D721Med (cell line): ENCODE results near the gene NGF.

ENCODE experiments used
- DNase-seq: peaks from one replicate; pipeline ENCODE4 v3.0.0; 2011; ENCODE audit warnings: low spot score; ENCODE audit not compliant: insufficient read length
- FAIRE-seq: peaks from 2 replicates; lab custom pipeline; 2011; peaks lifted over from hg19 to GRCh38; lab: Jason Lieb, UNC
- TF ChIP-seq, protein P1 (sequence below): IDR thresholded peaks from 2 replicates; pipeline ENCODE4 v1.5.1; 2012; ENCODE audit warnings: mild to moderate bottlenecking, control low read depth; ENCODE audit not compliant: insufficient read depth; ENCODE audit errors: missing control alignments

The NGF gene

DNA sequence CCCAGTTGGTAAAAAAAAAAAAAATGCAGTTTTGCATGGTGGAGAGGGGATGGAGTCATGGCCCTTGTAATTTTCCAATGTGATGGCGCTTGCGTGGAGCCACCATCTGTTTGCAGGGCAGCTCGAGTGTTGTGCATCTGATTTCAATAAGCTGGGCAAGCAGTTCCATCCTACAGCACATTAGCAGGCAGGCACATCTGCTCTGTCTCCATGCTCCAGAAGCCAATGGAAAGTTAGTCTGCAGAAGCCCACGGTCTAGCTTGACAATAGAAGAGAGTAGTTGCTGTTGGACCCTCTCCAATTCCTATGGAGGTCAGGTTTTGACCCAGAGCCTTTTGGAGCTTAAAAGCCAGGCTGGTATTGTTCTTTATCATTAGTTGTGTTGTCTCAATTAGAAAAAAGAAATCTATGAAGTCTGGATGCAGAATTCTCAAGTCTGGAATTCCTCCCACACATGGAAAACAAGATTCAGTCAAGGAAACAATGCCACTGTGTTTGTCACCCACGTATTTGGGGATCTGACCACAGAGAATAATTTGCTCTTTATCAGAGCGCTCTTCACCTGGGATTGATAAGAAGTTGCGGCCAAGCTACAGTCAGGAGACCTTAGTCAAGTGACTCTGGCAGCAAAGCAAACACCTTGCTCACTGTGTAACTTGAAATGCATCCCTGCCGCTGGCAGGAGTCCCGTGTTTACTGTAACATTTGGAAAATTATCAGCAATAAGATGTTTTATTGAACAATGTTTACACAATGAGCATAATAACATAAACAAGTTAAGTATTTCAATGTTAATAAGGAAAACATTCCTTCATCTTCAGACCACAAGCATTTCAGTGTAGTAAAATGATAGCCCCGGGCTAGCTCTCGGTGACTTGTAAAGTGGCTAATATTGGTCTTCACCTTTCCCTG, 20.7 kb downstream of the NGF start:
- no peak for FAIRE-seq
- TF ChIP-seq, protein P1, sequence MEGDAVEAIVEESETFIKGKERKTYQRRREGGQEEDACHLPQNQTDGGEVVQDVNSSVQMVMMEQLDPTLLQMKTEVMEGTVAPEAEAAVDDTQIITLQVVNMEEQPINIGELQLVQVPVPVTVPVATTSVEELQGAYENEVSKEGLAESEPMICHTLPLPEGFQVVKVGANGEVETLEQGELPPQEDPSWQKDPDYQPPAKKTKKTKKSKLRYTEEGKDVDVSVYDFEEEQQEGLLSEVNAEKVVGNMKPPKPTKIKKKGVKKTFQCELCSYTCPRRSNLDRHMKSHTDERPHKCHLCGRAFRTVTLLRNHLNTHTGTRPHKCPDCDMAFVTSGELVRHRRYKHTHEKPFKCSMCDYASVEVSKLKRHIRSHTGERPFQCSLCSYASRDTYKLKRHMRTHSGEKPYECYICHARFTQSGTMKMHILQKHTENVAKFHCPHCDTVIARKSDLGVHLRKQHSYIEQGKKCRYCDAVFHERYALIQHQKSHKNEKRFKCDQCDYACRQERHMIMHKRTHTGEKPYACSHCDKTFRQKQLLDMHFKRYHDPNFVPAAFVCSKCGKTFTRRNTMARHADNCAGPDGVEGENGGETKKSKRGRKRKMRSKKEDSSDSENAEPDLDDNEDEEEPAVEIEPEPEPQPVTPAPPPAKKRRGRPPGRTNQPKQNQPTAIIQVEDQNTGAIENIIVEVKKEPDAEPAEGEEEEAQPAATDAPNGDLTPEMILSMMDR: no peak
- DNase-seq: no peak

DNA sequence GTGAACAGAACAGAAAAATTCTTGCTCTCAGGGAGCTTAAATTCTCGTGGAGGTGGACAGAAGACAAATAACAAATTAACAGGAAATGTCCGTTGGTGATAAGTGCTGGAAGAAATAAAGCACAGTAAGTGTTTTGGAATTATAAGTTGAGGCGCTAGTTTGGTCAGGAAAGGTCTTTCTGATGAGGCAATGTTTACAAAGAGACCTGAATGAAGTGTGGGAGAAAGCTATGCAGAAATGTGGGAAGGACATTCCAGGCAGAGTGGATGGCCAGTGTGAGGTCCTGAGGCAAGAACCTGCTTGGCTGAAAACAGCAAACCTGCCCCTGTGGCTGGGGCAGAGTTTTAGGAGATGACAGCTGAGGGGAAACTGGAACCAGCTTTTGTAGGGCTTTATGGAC, 23.3 kb downstream of the NGF start:
- DNase-seq (no peak), FAIRE-seq (no peak)
- TF ChIP-seq, protein P1: no peak

GRCh38 chr1:115314092-115314491, 24.0 kb downstream of the NGF start:
- DNase-seq (no peak), FAIRE-seq (no peak)
- TF ChIP-seq, protein P1: no peak

- FAIRE-seq: no peak
- DNase-seq: no peak
Observed at GRCh38 chr1:115313182-115313581, 24.9 kb downstream of the NGF start.

GRCh38 chr1:115312742-115313141, 25.3 kb downstream of the NGF start:
- TF ChIP-seq, protein P1: no peak
- DNase-seq (no peak), FAIRE-seq (no peak)

More at GRCh38 chr1:115313182-115313581, 24.9 kb downstream of the NGF start:
- TF ChIP-seq, protein P1: no peak

- TF ChIP-seq, protein P1: no peak
- DNase-seq: no peak
- FAIRE-seq: no peak
Observed at GRCh38 chr1:115311474-115311989, 26.5 kb downstream of the NGF start.
